Measurements from ENCODE around the gene CCRL2.
A peak's percentile ranks its signal among the peaks of the same experiment; 100 is the strongest.

Gene CCRL2

DNA sequence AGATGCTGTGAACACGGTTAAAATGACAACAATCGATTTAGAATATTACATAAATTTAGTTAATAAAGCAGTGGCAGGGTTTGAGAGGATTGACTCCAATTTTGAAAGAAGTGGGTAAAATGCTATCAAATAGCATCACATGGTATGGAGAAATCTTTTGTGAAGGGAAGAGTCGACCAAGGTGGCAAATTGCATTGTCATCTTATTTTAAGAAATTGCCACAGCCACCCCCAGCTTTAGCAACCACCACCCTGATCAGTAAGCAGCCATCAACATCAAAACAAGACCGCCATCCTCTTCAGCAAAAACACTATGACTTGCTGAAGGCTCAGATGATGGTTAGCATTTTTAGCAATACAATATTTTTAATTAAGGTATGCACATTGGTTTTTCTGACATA lies 42.0 kb upstream of the CCRL2 start:
- H3K27me3 ChIP-seq (replicated peaks; ENCODE audit: control insufficient read depth, insufficient read depth, low read length), result no peaks in the 10 kb centered on the region; the same call in 1 of the 2 replicates
- TF ChIP-seq, protein P1, sequence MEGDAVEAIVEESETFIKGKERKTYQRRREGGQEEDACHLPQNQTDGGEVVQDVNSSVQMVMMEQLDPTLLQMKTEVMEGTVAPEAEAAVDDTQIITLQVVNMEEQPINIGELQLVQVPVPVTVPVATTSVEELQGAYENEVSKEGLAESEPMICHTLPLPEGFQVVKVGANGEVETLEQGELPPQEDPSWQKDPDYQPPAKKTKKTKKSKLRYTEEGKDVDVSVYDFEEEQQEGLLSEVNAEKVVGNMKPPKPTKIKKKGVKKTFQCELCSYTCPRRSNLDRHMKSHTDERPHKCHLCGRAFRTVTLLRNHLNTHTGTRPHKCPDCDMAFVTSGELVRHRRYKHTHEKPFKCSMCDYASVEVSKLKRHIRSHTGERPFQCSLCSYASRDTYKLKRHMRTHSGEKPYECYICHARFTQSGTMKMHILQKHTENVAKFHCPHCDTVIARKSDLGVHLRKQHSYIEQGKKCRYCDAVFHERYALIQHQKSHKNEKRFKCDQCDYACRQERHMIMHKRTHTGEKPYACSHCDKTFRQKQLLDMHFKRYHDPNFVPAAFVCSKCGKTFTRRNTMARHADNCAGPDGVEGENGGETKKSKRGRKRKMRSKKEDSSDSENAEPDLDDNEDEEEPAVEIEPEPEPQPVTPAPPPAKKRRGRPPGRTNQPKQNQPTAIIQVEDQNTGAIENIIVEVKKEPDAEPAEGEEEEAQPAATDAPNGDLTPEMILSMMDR (IDR thresholded peaks at IDR 0.05; ENCODE audit: insufficient read depth, low read length, poor library complexity, severe bottlenecking), result no peak
- no peaks in the 10 kb centered on the region for H3K36me3 ChIP-seq (ENCODE audit: control insufficient read depth, insufficient read depth, low read length)
- no peak for DNase-seq (ENCODE audit: extremely low read depth, insufficient read length)
- H3K4me3 ChIP-seq (replicated peaks; ENCODE audit: low read depth, low read length), result no peak overlapping the region

DNA sequence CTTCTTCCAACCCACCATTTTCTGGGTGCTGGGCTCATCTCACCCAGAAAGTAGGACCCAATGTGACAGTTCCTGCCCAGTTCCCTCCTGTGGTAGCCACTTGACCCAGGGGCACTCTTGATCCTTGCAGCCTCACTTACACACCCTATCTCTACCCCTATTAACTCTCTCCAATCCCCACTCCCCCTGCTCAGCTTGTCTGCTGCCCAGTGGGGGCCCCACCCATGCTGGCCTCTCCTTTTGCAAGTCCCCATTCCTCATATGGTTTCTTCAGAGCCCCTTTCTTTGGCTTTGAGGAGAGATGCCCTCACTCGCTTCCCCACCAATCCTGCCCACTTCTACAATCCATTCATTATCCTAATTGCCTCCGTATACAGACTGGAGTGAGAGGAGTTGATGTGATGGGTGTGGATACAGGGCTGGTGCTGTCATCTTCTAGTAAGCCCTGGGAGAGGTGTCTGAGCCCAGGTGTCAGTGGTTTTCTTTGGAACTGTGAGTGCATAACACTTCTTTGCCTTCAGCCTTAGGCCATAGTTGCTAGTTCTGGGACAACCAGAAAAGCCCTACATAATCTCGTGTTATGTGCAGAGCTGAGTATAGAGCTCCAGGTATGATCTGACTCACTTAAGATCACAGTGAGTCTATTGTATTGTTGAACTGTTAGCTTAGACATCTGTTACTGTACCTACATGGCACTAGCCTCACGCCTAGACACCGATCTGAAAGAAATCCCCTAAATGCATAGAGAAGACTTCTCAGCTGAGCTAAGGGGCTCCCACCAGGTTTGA lies 41.1 kb upstream of the CCRL2 start:
- TF ChIP-seq, protein P1 (IDR thresholded peaks at IDR 0.05; ENCODE audit: insufficient read depth, low read length, poor library complexity, severe bottlenecking), result no peak
- H3K4me3 ChIP-seq (replicated peaks; ENCODE audit: low read depth, low read length), result no peak overlapping the region
- no peaks in the 10 kb centered on the region; the same call in 1 of the 2 replicates for H3K27me3 ChIP-seq (replicated peaks; ENCODE audit: control insufficient read depth, insufficient read depth, low read length)
- no peaks in the 10 kb centered on the region for H3K36me3 ChIP-seq (ENCODE audit: control insufficient read depth, insufficient read depth, low read length)
- DNase-seq (ENCODE audit: extremely low read depth, insufficient read length), result no peak

DNA sequence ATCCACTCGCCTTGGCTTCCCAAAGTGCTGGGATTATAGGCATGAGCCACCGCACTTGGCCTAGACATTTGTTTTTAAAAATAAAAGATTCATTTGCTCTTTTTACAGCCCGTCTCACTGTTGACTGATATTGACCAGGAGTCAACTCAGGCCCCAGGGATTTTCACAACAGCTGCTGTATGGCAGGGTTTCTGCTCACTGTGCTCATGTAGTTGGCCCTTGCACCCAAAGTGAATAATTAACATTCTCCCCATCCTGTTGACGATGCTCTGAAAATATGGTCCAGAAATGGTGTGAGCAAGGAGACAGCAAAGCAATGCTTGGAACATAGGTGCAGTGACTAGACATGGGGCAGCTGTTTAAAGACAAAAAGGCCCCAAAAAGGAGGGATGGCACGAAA lies 39.2 kb upstream of the CCRL2 start:
- Histone ChIP-seq H3K27me3 (replicated peaks; ENCODE audit: control insufficient read depth, insufficient read depth, low read length) (no peaks in the 10 kb centered on the region; the same call in 1 of the 2 replicates), H3K4me3 (replicated peaks; ENCODE audit: low read depth, low read length) (no peak overlapping the region), H3K36me3 (ENCODE audit: control insufficient read depth, insufficient read depth, low read length) (no peaks in the 10 kb centered on the region)
- TF ChIP-seq, protein P1 (IDR thresholded peaks at IDR 0.05; ENCODE audit: insufficient read depth, low read length, poor library complexity, severe bottlenecking), result no peak
- no peak for DNase-seq (ENCODE audit: extremely low read depth, insufficient read length)

DNA sequence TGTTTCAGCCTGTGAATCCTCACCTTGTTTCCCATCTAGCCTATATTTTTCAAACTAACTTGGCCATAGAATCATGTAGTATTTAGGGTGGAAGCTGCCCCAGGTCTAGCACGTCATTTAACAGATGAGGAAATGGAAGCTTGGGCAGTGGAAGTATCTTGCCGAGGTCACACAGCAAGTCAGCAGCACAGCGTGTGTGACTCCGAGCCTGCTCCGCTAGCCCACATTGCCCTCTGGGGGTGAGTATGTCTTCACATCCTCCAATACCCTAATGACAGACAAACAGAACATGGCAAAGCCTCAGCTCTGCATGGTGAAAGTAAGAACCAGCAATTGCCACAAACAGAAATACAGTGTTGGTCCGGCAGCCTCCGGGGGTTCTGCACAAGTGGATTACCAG lies 38.5 kb upstream of the CCRL2 start:
- H3K36me3 ChIP-seq (ENCODE audit: control insufficient read depth, insufficient read depth, low read length), result no peaks in the 10 kb centered on the region
- peak; percentile 54 for DNase-seq (ENCODE audit: extremely low read depth, insufficient read length)
- TF ChIP-seq, protein P1 (IDR thresholded peaks at IDR 0.05; ENCODE audit: insufficient read depth, low read length, poor library complexity, severe bottlenecking), result peak; percentile 71
- H3K27me3 ChIP-seq (replicated peaks; ENCODE audit: control insufficient read depth, insufficient read depth, low read length), result no peaks in the 10 kb centered on the region; the same call in 1 of the 2 replicates
- no peak overlapping the region for H3K4me3 ChIP-seq (replicated peaks; ENCODE audit: low read depth, low read length)

DNA sequence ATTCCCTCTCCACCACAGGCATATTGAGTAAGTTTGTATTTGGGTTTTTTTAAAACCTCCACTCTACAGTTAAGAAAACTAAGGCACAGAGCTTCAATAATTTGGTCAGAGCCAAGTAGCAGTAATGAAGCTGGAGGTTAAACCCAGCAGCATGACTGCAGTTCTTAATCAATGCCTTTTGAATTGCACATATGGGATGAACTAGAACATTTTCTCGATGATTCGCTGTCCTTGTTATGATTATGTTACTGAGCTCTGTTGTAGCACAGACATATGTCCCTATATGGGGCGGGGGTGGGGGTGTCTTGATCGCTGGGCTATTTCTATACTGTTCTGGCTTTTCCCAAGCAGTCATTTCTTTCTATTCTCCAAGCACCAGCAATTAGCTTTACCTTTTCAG lies 37.9 kb upstream of the CCRL2 start:
- DNase-seq (ENCODE audit: extremely low read depth, insufficient read length), result no peak
- Histone ChIP-seq H3K36me3 (ENCODE audit: control insufficient read depth, insufficient read depth, low read length) (no peaks in the 10 kb centered on the region), H3K27me3 (replicated peaks; ENCODE audit: control insufficient read depth, insufficient read depth, low read length) (no peaks in the 10 kb centered on the region; the same call in 1 of the 2 replicates), H3K4me3 (replicated peaks; ENCODE audit: low read depth, low read length) (no peak overlapping the region)
- TF ChIP-seq, protein P1 (IDR thresholded peaks at IDR 0.05; ENCODE audit: insufficient read depth, low read length, poor library complexity, severe bottlenecking), result no peak
